ENCODE data around the gene HS3ST5.

- TF ChIP-seq POLR2A (IDR thresholded peaks at IDR 0.05) (no peak), CTCF (IDR thresholded peaks at IDR 0.05) (no peak)
Measured at GRCh38 chr6:114081730-114082129, 261.1 kb downstream of the HS3ST5 start.
